ENCODE data around the gene UNC79. TPM values are rescaled to one million over a fixed set of nuclear protein-coding genes. Genes with fewer than 3 reads are reported as not detected.
"Not testable (repeated sequence)": the region's sequence is repeated elsewhere in the genome, so short reads cannot be mapped to it uniquely, and the experiment has no call there.

The UNC79 gene
- not detected for polyA plus RNA-seq (2012; ENCODE audit: insufficient read depth, insufficient read length)

DNA sequence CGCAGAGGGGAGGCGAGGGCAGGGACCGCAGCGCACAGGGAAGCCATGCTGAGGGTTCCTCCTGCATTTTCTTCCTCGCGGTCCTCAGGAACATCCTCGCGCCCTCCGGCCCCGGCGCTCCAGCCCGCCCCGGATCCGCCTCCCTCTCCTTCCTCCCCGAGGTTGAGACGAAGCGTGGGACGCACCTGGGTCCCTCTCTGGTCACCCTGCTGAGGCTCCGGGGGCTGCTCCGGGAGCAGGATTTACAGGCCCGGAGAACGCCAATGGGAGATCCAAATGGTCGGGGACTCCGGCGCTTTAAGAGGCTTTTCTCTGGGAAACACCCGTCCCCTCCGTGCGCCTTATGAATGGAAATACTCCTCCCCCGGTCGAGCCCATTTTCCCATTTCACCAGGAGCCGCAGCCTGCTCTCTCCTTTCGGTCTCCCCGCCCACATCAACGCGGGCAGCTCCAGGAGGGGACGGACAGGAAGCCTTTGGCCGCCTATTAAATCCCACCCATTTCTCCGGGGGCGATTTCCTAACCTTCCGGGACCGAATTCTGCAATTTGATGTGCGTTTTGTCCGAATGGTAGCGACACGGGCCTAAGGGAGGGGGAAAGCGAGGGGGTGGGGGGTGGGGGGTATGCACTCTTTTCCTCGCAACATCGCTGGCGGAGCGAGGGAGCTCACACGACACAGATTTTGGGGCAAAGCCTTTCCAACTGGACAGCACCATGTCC, at the start of gene UNC79:
UNC79 (plus strand) TSS at position 625 of the 721 bp plus-strand sequence; CDS start at position 716, 91 bp downstream.
- no peak for DNase-seq (ENCODE audit: low read depth, low spot score)

GRCh38 chr14:93381644-93382043, 49.1 kb upstream of the UNC79 start:
- no peak for DNase-seq (ENCODE audit: low read depth, low spot score)
- no peak overlapping the region for H3K4me3 ChIP-seq (ENCODE audit: low read length)

More for the DNA sequence above, at the start of gene UNC79:
- H3K4me3 ChIP-seq (ENCODE audit: low read length): no peak within 1 kb of the TSS

DNA sequence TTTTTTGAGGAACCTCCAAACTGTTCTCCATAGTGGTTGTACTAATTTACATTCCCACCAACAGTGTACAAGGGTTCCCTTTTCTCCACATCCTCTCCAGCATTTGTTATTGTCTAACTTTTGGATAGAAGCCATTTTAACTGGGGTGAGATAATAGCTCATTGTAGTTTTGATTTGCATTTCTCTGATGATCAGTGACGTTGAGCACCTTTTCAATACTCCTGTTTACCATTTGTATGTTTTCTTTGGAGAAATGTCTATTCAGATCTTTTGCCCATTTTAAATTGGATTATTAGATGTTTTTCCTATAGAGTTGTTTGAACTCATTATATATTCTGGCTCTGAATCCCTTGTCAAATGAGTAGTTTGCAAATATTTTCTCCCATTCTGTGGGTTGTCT, 46.5 kb upstream of the UNC79 start:
- not testable (repeated sequence) for DNase-seq (ENCODE audit: low read depth, low spot score); H3K4me3 ChIP-seq (ENCODE audit: low read length)

- no peak overlapping the region for H3K4me3 ChIP-seq (ENCODE audit: low read length)
- no peak for DNase-seq (ENCODE audit: low read depth, low spot score)
These were observed 35.5 kb upstream of the UNC79 start for GRCh38 chr14:93395231-93395630.

DNA sequence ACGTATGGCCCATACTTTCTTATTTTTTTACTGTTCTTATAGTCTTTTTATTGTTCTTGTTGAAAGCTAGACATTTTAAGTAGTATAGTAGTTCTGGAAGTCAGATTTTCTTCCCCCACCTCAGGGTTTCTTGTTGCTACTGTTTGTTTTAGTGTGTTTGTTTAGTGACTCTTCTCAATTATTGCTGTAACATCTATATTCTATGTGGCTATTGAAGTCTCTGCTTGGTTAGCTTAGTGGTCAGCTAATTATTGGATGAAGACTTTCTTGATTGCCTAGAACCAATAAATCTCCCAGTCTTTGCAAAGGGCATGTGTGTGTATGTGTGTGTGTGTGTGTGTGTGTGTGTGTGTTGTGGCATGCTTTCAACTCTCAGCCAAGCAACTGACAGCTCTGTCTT, 34.3 kb upstream of the UNC79 start:
- DNase-seq (ENCODE audit: low read depth, low spot score): no peak
- no peak overlapping the region for H3K4me3 ChIP-seq (ENCODE audit: low read length)

DNA sequence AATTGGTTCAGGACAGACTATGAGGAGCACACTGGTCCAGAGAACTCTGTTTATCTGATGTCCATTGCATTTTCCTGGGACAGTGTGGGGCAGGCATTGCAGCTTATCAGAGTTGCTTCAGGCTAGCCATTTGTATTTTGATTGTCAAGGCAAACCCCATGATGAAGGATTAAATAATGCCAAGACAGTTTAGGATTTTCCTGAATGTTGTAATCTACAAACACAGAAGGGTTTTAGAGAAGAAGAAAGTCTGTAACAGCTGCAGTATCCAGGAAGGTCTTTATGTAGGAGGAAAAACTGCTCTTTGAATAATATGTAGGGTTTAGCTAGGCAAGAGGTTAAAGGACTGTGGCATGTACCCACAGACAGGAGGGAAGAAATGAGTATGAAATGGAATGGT, 32.2 kb upstream of the UNC79 start:
- DNase-seq (ENCODE audit: low read depth, low spot score): no peak
- H3K4me3 ChIP-seq (ENCODE audit: low read length): no peak overlapping the region

- DNase-seq (ENCODE audit: low read depth, low spot score): no peak
- H3K4me3 ChIP-seq (ENCODE audit: low read length): no peak overlapping the region
These were observed 27.8 kb upstream of the UNC79 start for GRCh38 chr14:93402951-93403350.

DNA sequence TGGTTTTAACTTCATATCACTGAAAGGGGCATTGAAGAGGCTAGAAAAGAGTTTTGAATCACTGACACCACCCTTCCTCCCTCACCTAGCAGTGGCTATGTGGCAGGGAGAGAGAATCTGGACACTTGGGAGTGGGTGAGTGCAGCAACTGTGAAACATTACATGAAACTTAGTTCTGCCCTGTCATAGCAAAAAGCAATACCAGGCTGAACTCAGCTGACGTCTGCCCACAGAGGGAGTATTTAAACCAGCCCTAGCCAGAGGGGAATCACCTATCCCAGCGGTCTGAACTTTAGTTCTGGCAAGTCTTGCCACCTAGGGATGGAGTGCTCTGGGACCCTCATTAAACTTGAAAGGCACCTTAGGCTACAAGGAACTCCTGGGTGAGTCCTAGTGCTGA, 20.7 kb upstream of the UNC79 start:
- H3K4me3 ChIP-seq (ENCODE audit: low read length): no peak overlapping the region
- DNase-seq (ENCODE audit: low read depth, low spot score): no peak

GRCh38 chr14:93410893-93411292, 19.8 kb upstream of the UNC79 start:
- no peak for DNase-seq (ENCODE audit: low read depth, low spot score)

DNA sequence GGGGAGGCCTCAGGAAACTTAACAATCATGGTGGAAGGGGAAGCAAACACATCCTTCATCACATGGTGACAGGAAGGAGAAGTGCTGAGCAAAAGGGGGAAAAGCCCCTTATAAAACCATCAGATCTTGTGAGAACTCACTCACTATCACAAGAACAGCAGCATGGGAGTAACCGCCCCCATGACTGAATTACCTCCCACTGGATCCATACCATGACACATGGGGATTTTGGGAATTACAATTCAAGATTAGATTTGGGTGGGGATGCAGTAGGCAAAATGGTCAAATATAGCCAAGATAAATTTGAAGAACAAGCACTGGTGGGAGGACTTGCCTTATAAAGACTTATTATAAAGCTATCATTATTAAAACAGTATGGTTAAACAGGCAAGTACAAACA, 5.6 kb upstream of the UNC79 start:
- DNase-seq (ENCODE audit: low read depth, low spot score); H3K4me3 ChIP-seq (ENCODE audit: low read length): not testable (repeated sequence)

More at GRCh38 chr14:93410893-93411292, 19.8 kb upstream of the UNC79 start:
- no peak overlapping the region for H3K4me3 ChIP-seq (ENCODE audit: low read length)

DNA sequence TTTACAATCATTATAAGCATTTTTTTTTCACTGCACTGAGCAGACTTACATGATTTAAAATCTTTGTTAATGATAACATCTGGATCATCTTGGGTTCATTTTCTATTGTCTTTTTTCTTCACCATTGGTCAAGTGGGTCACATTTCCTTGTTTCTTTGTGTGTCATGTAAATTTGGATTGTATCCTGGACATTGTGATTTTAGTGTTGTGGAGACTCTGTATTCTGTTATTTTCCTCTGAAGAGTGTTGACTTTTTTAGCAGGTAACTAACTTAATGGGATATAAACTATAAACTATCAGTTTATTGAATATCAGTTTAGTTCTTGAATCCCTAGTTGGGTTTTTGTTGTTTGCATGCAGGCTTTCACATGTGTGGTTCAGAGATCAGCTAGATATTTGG, 4.0 kb upstream of the UNC79 start:
- H3K4me3 ChIP-seq (ENCODE audit: low read length): no peak overlapping the region
- DNase-seq (ENCODE audit: low read depth, low spot score): no peak

DNA sequence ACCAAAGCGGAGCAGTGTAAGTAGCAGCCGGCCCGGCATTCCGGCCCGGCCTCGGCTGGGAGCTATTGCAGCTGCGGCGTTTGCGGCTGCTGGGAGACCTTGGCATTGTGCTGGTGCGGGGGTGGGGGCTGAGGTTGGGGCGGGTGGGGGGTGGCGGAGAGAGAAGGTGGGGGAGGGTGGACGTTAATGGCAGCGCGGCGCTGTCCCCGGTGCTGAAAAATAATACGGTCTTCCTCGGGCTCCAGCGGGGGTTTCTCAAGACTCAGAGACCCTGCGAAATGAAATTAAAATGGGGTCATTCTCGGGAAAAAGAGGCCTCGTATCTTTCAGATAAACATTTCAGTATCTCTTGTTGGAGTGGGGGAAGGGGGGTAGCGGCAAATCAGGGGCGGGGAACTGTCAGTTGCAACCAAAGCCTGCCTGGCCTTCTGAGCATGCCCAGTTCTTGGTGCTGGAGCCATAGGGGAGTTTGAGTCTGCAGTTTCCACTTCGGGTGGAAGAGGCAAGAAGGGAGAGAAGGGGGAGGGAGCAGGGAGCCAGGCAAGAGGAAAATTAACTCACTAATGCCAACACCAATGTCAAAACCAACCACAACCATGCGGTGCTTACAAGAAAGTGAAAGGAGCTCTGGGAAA, 414 bp downstream of the UNC79 start:
- DNase-seq (ENCODE audit: low read depth, low spot score): no peak
- H3K4me3 ChIP-seq (ENCODE audit: low read length): no peak overlapping the region

DNA sequence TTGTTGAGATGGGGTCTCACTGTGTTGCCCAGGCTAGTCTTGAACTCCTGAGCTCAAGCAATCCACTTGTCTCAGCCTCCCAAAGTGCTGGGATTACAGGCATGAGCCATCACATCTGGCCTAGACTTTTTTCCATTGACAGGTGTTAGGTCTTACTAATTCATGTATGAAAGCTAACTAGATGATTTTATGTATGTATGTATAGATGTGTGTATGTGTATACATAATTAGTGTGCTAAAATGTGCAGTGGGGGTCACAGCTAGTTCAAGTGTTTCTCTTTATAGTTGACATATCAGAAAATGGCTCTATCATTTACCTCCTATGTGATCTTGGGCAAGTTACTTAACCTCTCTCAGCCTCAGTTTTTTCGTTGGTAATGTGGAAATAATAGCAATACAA, 23.5 kb downstream of the UNC79 start:
- no peak overlapping the region for H3K4me3 ChIP-seq (ENCODE audit: low read length)
- no peak for DNase-seq (ENCODE audit: low read depth, low spot score)

DNA sequence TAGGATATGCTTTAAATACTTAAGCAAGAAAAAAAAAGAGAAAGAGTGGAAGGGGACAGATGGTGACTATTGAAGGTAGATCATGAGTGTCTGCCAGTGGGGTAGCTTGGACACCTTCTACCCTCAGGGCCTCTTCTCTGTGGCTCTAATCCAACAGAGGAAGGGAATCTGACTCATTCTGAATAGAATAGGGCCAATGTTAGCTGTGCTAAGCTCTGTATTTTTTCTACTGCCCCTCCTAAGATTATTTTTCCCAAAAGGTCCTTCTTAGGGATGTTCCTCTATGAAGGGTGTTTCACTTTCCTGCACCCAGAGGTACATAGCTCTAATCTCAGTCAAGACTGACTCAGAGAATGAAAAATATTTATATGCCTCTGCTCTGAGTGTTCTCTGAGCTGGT, 25.6 kb downstream of the UNC79 start:
- no peak overlapping the region for H3K4me3 ChIP-seq (ENCODE audit: low read length)
- no peak for DNase-seq (ENCODE audit: low read depth, low spot score)

GRCh38 chr14:93458234-93458633, 27.5 kb downstream of the UNC79 start:
- no peak for DNase-seq (ENCODE audit: low read depth, low spot score)
- no peak overlapping the region for H3K4me3 ChIP-seq (ENCODE audit: low read length)

GRCh38 chr14:93462479-93462878, 31.7 kb downstream of the UNC79 start:
- H3K4me3 ChIP-seq (ENCODE audit: low read length): no peak overlapping the region
- DNase-seq (ENCODE audit: low read depth, low spot score): no peak

DNA sequence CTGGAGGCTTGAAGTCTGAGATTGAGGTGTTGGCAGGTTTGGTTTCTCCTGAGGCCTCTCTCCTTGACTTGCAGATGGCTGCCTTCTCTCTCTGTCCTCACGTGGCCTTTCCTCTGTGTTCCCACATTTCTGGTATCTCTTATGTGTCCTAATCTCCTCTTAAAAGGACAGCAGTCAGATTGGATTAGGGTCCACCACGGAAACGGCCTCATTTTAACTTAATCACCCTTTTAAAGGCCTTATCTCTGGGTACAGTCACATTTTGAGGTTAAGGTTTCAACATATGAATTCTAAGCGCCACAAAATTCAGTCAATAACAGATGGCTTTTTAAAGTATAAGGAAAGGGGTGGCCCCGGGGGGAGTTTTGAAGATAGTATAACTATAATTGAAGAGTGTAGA, 33.5 kb downstream of the UNC79 start:
- no peak for DNase-seq (ENCODE audit: low read depth, low spot score)
- H3K4me3 ChIP-seq (ENCODE audit: low read length): no peak overlapping the region

DNA sequence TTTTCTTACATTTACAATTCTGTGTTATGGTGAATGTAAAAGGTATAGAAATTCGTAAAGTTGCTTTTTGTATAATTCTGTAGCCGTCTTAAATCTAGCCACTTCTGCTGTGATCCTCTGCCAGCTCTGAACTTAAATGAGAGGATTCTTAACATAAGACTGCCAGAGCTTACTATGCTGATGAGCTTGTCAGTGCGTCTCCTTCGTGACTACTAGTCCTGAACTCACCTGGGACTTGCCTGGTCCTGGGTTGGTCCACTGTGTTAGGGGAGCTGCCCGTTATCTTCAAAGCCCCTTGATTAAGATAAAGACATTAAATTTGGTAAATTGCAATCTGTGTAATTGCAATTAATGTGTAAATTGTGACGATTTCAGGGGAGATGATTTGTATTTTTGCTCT, 44.7 kb downstream of the UNC79 start:
- H3K4me3 ChIP-seq (ENCODE audit: low read length): no peak overlapping the region
- DNase-seq (ENCODE audit: low read depth, low spot score): no peak

DNA sequence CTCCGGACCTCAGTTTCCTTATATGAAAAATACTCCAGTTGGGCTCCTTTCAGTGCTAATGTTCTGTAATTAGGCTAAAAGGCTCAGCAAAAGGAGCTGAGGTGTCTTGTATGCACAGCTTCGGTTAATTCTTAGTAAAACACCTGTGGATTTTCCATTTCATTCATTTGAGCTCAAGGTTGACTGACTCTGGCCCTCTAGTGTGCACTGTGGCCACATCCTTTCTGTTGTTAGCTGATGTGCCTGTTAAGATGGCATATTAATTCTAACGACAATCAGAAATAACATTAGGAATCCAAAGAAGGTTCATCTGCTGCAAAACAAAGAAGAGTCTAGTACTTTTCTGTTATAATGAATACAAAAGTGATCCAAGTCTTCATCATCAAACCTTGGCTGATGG, 45.6 kb downstream of the UNC79 start:
- no peak overlapping the region for H3K4me3 ChIP-seq (ENCODE audit: low read length)
- DNase-seq (ENCODE audit: low read depth, low spot score): no peak

DNA sequence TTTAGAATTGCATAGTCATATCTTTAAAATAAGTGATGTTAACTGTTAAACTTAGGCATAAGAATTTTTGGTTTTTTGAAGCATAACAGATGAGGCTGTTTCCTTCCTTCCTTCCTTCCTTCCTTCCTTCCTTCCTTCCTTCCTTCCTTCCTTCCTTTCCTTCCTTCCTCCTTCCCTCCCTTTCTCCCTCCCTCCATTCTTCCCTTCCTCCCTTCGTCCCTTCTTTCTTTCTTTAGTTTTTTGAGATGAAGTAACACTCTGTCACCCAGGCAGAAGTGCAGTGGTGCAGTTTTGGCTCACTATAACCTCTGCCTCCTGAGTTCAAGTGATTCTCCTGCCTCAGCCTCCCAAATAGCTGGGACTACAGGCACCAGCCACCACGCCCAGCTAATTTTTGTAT, 48.3 kb downstream of the UNC79 start:
- not testable (repeated sequence) for H3K4me3 ChIP-seq (ENCODE audit: low read length); DNase-seq (ENCODE audit: low read depth, low spot score)

DNA sequence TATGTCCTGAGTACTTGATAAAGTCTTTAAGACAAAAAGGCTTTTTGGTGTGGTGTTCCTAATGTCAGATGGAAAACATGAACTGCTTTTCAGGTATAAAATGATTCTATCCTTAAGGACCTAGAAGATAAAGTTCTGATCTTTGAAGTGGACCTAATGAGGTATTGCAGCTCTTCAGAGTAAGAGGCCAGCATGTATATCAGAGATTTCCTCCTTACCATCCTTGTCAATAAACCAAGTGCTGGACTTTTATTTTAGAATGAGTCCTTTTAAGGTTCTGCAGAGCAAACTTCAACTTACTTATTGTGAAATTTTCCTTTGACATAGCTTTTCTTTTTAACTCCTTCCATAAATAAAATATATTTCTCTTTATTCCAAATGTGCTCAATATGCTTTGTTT, 50.1 kb downstream of the UNC79 start:
- H3K4me3 ChIP-seq (ENCODE audit: low read length): no peak overlapping the region
- DNase-seq (ENCODE audit: low read depth, low spot score): no peak
